DMS53 (cell line): Measurements from ENCODE around the gene FAF2.
"Not testable (repeated sequence)": the region's sequence is repeated elsewhere in the genome, so short reads cannot be mapped to it uniquely, and the experiment has no call there.

Source experiments
- DNase-seq: peaks from one replicate; lab custom pipeline; 2025; lab: John Stamatoyannopoulos, UW

The FAF2 gene, protein sequence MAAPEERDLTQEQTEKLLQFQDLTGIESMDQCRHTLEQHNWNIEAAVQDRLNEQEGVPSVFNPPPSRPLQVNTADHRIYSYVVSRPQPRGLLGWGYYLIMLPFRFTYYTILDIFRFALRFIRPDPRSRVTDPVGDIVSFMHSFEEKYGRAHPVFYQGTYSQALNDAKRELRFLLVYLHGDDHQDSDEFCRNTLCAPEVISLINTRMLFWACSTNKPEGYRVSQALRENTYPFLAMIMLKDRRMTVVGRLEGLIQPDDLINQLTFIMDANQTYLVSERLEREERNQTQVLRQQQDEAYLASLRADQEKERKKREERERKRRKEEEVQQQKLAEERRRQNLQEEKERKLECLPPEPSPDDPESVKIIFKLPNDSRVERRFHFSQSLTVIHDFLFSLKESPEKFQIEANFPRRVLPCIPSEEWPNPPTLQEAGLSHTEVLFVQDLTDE

DNA sequence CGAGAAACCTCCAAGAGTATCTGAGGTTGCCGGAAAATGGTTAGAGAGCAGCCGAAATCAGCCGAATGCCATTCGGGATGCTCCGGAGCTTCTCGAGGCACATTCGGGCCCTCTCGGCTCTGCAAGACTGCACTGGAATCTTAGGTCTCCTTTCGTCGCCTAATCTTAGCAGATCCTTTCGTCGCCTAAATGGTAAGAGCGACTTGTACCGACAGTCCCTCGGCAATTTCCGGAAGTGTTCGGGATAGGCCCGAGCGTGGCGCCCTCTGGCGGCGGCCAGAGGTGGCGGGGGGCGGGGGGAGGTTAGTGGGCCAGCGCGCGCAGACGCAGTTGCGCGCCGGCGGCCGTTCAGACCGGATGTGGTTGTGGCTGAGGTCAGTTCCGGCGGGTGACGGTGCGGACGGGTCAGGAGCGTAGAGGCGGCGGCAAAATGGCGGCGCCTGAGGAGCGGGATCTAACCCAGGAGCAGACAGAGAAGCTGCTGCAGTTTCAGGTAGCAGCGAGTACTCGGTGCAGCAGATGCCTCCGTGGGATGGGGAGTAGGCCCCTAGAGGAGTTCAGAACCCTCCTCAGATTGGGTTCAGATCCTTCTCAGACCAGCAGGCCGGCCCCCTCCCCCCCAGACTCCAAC lies at the start of gene FAF2:
Gene FAF2 (plus strand): TSS at position 408 of the 631 bp plus-strand sequence. CDS start 23 bp downstream, at position 431.
- peak; percentile 97 for DNase-seq

DNA sequence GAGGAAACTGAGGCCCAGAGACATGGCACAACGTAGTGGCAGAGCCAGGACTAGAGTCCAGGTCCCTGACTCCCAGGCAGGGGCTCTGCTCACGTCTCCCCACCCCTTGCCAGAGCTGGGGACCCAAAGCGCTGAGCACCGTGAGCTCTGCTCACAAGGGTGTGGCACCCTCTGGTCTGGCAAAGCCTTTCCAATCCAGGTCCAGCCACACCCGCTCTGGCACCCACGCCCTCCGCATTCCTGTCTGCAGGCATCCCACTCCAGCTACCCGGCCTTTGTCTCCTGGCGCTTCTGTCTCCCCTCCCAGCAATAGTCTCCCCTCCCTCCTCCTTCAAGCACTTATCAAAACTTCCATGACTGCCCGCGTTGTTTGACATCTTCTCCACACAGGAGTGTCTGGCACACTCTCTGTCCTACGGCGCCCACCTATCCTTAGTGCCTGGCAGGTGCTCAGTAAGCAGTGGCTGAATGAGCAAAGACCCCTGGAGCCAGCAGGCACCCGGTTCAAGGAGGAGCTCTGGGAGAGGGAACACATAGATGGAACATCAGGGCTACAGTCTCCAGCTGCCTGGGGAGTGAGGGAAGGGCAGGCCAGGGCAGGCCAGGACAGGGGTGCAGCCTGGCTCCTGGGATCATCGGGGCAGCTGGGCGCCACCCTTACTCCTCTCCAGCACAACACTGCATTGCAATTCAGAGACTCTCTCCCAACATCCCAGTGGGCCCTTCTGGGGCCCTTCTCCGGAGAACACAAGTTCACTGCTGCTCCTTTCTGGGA lies 47.6 kb upstream of the FAF2 start:
- no peak for DNase-seq

DNA sequence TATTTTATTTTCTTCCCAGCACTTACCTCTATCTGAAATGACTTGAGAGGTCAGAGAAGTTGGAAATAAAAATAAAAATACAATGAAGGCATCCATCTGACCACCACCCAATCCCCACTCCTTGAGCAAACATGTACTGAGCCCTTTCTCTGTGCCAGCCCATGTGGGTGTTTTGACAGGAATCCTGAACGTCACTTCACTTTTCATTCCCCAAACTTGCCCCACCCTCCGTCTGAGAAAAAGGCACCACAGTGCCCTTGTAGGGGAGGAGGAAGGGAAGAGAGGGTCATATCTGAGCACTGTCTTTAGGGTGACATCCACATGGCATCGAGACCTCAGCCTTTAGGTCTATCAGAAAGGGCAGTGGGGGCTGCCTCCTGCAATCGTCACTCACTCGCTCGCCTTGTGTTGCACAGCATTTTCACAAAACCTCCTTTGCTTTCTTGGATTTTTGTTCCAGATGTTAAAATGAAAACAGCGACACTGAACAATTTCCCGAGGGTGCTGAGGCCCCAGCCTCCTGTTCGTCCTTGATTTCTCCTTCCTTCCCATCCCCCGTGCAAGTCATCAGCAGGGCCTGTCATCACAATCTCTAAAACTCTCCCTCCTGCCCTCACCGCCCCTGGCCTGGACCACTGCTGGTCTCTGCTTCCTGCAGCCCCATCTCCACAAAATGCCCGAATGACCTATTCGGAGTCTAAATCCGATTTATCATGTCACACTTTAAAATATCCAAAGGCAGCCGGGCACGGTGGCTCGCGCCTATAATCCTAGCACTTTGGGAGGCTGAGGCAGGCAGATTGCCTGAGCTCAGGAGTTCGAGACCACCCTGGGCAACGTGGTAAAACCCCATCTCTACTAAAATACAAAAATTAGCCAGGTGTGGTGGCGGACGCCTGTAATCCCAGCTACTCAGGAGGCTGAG lies 46.6 kb upstream of the FAF2 start:
- no peak for DNase-seq

DNA sequence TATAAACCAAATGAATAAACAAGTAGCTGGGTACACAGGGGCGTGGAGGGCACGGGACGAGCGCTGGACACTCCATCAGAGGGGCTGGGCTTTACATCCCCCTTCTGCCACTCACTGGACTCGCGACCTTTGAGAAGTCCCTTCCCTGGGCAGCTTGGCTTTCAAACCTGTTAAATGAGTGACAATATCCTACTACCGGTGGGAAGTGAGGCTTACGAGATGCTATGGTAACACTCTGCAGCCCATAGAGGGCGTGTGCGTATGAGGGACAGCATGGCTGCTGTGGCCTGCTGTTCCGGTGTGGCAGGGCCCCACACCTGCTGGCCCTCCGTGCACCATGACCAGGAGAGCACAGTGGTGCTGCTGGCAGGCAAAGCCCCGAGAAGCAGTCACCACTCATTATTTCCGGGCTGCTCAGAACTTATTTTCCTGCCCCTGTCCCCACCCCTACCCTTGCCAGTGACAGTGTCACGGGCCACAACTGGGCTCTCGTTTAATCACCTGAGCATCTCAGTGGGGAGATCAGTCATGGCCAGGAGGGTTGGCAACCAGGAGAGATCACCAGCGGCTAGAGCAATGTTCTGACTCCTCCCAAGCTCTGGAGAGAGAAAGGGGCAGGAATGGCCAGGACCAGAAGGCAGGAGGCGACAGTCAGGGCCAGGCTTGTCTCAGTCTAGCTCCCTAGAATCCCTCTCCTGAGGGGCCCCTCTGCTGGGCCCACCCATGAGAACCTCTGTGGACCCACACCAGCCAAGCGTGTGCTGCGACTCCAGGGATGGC lies 42.3 kb upstream of the FAF2 start:
- peak; percentile 40 for DNase-seq

DNA sequence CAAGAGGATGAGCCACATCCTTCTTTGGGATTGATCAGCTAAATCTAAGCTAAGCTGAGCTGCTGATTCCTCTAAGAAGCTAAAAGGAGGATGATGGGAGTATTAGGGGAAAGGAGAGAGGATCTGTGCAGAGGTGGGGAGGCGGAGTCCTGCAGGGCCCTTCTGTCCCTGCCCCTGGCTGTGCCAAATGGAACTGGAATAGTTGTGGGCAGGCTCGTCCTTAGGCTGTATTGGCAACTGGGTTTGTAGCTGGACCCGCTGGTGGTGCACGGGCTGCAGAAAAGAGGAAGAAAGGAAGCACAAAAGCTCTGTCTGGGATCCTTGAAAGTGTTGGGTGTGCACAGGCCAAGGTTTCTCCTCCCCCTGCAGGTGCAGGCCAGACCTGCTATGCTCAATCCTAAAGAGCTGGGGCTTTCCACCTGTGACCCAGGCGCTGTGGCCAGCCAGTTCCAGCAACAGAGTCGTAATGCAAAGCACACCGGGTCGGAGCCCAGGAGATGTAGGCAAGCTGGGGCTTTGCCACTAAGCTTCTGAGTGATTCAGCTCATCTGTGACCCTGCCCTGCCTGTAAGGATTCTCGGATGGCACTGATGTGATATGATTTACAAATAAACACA lies 41.6 kb upstream of the FAF2 start:
- no peak for DNase-seq

DNA sequence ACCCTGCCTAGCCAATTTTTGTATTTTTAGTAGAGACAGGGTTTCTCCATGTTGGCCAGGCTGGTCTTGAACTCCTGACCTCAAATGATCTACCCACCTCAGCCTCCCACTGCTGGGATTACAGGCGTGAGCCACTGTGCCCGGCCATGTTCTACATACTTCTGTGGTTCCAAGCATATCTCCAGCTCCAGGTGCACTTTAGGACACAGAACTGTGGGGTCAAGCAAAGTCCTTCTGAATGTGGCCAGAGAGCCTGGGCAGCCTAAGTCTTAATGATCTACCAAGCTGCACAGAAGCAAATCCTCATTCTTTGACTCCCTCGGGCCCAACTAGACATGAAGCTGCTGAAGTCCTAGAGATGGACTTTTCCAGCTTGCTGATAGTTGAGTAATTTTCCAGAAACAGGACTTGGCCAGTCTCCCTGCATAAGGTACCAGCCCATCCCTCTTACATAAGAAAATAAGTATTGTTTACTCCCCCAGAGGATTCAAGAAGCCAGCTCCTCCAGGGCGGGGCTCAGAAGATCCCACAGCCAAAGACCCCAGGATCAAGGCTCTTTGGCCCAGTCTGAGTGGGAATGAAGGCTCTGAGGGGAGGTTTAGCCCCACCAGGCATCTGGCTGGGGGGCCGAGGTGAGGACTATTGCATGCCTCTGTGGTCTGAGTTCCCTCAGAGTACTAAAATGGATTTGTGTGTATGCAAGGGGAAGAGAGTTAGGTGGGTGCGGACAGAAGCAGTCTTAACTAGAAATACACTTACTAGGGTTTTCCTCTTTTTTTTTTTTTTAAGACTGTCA lies 40.5 kb upstream of the FAF2 start:
- no peak for DNase-seq

DNA sequence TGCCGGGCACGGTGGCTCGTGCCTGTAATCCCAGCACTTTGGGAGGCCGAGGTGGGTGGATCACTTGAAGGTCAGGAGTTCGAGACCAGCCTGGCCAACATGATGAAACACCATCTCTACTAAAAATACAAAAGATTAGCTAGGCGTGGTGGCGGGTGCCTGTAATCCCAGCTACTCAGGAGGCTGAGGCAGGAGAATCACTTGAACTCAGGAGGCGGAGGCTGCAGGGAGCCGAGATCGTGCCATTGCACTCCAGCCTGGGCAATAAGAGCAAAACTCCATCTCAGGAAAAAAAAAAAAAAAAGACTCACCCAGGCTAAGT lies 40.0 kb upstream of the FAF2 start:
- DNase-seq: not testable (repeated sequence)

DNA sequence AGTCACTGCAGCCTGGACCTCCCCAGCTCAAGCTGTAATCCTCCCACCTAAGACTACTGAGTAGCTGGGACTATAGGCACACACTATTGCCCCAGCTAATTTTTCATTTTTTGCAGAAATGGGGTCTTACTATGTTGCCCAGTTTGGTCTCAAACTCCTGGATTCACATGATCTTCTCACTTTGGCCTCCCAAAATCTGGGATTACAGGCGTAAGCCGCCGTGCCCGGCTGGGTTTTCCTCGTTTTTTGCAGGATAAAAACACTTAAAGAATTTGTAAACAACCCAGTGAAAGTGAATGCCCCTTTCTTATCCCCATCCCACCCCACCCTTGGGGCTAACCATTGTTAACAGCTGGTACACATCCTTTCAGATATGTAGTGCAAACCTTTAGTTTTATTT lies 39.6 kb upstream of the FAF2 start:
- DNase-seq: no peak

DNA sequence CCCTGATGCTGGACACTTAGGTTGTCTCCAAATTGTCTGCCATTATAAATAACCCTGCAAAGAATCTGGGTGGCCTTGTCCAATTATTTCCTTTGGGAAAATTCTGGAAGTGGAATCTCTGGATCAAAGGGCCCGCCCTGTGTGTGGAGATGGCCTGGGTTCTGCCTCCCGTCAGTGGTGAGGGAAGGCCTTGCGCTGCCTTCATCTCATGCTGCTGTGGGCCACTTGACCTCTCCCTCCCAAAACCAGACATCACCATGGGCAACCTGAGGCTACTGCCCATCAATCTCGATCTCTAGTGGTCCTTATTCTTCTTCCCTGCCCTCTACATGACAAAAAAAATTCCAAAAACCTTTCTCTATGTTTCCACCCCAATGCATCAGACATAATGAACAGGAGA lies 38.4 kb upstream of the FAF2 start:
- DNase-seq: no peak

DNA sequence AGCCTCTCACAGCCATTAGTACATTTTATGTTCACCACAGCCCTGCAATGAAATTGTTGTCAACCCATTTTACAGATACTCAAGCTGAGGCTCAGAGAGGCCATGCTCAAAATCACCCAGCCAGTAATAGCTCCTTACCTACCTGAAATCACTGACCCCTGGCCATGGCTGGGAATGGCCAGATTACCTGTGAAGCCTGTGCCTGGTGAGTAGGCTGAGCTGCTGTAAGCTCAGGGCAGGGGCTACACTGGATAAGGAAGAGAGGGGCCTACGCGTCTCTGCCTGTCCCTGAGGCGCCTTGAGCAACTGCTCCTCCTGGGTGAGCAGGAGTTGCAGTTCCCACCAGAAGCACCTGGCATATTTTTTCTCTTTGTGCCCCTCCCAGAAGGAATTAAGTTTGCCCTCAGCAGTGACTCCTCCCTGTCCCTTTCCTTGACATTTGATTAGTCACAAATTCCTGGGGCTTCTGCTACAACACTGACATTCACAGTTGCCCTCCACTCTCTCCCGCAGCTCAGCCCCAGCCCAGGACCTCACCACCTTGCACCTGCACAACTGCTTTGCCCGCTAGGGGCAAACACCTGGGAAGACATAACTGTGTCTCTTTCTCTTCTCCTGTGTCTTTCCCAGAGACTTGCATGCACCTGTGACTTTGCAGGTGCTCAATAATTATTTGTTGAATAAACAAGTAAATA lies 37.6 kb upstream of the FAF2 start:
- DNase-seq: no peak

DNA sequence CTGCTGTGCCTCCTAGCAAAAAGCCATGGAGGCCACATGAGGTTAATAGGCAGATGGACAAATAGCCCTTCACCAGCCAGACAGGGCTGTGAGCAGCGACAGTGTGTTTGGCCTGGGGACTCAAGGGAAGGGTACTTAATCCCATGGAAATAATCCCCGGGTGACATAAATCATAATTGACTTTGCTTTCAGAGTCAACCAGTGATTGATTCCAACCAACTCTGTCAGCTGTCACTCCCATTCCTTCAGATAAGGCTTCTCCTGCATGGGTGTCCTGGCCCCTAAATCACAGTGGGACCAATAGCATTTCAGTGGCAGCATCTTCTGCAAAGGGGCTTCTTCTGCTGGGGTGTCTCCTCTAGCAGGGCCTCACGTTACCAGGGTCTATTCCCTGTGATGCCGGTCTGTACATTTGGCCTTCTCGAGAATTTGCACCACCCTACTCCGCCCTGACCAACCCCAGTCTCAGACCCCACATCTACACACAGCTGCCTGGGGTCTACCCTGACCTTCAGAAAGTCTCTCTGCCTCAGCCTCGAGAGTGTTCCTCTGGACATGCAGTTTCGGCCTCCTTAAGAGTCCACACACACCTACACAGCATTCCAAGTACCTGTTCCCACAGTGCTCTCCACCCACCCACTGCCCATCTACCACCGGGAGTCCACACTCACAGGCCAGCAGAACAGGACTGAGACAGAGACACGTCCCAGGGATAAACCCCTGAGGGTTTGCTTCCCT lies 35.5 kb upstream of the FAF2 start:
- no peak for DNase-seq

DNA sequence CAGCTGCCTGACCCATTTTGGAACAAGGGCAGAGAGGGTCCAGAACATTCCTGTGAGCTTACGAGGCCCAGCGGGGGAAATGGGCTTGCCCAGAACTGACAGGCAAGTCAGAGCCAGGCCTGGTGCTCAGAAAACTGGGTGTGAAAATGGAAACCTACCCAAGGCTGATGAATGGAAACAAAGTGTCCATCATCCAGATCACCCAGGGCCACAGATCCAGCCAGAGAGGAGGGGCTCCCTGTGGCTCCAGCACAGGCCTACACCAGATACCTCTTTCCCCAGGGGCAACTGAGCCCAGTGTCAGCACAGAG lies 35.0 kb upstream of the FAF2 start:
- no peak for DNase-seq

DNA sequence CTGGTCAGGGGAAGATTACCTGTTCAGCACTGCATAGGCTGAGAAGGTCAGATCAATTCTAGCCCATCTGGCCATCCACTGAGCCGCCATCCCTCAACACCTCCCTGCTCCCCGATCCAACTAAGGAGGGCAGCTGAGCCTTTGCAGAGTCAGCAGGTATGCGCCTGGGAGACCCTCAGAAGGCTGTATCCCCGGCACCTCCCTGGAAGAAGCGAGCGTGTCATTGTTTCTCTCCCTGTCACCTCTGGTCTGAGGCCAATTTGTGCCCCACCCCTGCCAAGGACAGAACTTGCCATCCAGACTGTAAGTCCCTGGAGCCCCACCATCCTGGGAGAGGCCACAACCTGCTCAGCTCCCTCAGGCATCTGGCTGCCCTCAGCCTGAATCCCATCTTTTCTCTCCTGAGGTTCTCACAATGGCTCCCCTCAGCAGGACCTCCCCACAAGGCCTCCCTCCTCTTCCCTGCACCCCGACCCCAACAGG lies 34.4 kb upstream of the FAF2 start:
- no peak for DNase-seq

DNA sequence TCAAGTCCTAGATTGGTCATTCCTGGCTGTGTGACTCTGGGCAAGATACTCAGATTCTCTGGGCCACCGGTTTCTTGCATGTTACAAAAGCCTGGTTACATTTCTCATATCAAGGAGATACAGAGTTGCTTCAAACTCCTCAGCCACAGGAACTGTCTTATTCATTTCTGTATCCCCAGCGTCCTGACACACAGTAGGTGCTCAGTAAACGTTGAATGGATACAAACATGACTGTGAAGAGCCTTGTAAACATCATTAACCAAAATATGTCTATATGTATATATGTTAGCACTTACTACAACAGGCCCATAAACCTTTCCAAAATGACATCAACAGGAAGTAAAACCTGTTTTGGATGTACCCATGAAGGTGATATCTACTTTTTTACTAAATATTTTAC lies 33.5 kb upstream of the FAF2 start:
- DNase-seq: peak; percentile 36

DNA sequence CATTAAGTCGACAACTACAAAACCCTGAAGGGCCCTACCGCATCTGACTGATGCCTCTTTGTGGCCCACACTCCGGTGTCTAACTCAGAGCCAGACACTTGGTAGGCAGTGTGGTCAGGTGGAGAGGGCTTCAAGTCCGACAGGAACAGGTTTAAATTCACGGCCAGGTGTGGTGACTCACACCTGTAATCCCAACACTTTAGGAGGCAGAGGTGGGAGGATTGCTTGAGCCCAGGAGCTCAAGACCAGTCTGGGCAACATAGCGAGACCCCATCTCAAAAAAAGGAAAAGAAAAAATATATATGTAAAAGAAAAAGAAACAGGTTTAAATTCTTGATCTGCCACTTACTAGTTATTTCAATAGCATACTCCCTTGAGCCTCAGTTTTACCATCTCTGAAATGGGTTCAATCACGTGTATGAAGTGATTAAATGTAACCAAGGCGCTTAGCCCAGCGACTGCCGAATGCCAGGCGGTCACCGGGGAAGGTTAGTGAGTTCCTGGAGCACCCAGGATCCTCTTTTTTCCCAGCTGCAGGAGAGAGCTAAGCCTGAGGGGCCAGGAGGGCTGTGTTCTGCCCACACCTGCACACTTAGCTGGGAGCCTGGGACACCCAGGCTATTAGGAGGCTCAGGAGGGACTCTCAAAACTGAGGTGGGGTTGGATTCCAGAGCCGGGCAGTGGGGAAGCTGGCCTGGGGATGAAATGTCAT lies 32.8 kb upstream of the FAF2 start:
- peak; percentile 59 for DNase-seq

DNA sequence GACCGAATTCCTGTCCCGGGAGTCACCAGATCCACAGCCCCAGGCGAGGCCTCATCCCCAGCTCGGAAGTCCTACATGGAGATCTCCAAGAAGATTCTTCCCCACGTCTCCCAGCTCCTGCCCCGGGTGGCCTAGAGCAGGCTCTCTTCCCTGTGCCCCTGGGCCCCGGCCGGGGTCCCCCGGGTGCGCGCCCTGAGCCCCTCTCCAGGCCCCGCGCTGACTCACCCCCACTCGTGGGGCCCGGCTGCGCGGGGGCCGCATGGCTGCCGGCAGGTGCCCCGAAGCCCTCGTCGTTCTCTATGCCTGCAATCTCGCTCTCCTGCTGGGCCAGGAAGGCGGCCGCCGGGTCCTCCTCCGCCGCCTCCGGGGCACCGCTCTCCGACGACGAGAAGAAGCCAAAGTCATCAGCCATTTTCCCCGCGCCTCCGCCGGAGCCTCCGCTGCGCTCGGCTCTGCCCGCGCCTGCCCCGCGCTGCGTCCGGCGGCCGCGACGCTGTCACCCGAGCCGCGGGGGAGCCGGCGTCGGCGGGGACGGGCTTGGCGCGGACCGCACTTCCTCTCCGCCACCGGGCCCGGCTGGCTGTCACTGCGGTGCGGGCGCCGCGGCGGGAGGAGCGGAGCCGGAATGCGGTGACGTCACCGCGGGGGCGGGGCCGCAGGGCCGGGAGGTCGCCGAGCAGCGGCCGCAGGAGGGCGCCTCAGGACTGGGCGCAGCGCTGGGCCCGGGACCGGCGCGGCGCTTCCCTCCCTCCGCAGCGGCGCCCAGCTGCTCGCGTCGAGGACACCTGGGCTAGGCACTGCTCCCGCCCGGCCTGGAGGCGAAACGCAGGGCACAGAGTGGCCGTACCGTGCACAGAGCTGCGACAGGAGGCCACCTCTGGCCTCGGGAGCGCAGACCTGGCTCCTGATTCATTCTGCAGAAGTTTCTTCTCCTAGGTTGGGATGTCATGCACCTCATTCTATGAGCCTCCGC lies 31.9 kb upstream of the FAF2 start, which contains the start of gene CLTB:
Gene CLTB (minus strand): TSS at position 588 of the 973 bp plus-strand sequence. CDS start 176 bp downstream, at position 412.
- DNase-seq: peak; percentile 97
